Activated naive CD8-positive, alpha-beta T cell treated with anti-CD3 and anti-CD28 coated beads, Interleukin-2, amount 50 U/mL, for 24 hours (primary cell): ENCODE data around the gene STYXL1.
"Not testable (repeated sequence)": the region's sequence is repeated elsewhere in the genome, so short reads cannot be mapped to it uniquely, and the experiment has no call there.

Experiments
- ATAC-seq: fragments of 150-1000 bp; cut with Tn5 transposase; one replicate; pipeline ENCODE4 v1.10.0; 2021
- DNase-seq: peaks from one replicate; pipeline ENCODE4 v3.0.0; 2021
- H3K27ac Mint-ChIP-seq: one replicate; pipeline ENCODE4 v1.8.0; 2021; ENCODE audit warnings: mild to moderate bottlenecking, mixed read lengths
- H3K27me3 Mint-ChIP-seq: one replicate; pipeline ENCODE4 v1.8.0; 2021; ENCODE audit warnings: mixed read lengths
- H3K36me3 Mint-ChIP-seq: one replicate; pipeline ENCODE4 v1.8.0; 2021; ENCODE audit warnings: low read depth, mixed read lengths
- H3K4me1 Mint-ChIP-seq: one replicate; pipeline ENCODE4 v1.8.0; 2021; ENCODE audit warnings: mixed read lengths
- H3K4me3 Mint-ChIP-seq: one replicate; pipeline ENCODE4 v1.8.0; 2021; ENCODE audit warnings: mild to moderate bottlenecking, moderate library complexity, mixed read lengths
- H3K9me3 Mint-ChIP-seq: one replicate; pipeline ENCODE4 v1.8.0; 2021; ENCODE audit warnings: mixed read lengths

STYXL1 gene

DNA sequence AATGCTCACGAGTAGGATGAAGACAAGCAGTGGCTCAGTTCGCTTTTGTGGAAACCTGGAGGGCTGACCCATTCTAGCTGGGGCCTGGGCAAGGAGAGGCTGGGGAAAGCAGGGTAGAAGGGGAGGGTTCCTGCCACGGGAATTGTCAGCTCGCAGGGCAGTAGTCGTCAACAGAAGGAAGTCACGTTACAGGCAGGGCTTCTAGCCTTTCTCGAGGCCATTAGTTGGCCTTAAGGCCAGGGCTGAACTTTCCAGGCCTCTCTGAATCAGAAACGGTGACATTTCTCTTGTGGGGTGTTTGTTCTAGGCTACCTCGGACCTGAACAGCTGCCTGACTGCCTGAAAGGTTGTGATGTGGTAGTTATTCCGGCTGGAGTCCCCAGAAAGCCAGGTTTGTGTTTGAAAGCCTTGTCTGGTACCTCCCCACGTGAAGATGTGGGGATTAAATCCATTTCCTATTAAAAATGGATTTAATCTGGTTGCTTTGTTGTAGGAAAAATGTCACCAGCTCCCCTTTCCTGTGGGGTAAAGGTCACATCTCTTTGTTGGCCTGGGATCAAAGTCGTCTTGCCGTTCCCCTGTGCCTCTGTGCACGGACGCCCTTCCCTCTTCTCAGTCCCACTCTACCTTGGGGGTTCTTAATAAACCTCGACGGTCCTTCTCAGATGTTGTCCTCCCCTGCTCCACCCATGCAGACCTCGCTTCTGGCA lies 9.5 kb upstream of the STYXL1 start:
- H3K36me3 Mint-ChIP-seq = peaks cover 31% of the 10 kb centered on the region
- DNase-seq = no peak
- no peak overlapping the region for H3K4me3 Mint-ChIP-seq
- no peaks in the 10 kb centered on the region for H3K9me3 Mint-ChIP-seq
- no peaks in the 10 kb centered on the region for H3K27me3 Mint-ChIP-seq
- no peak for ATAC-seq
- peak overlapping the region; percentile 56 for H3K27ac Mint-ChIP-seq
- peaks cover 6% of the 10 kb centered on the region for H3K4me1 Mint-ChIP-seq

DNA sequence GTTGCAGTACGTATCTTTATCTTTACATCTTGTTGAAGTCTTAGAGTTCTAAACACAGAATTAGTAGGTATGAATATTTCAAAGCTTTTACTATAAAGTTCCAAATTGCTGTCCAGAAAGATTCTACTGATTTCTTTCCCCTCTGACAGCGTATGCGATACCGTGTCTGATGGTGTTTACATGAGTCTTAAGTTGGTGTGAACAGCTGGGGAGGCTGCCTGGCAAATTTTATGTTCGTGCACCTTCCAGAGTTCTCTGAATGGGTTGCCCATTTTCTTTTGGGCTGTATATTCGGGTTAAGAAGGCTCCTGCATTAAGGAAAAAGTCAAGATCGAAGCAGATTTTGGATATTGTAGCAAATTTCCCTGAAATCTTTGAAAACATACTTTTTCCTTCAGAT lies 8.4 kb upstream of the STYXL1 start:
- Mint-ChIP-seq H3K9me3 (no peaks in the 10 kb centered on the region), H3K4me1 (peaks cover 13% of the 10 kb centered on the region), H3K36me3 (peaks cover 32% of the 10 kb centered on the region), H3K27me3 (no peaks in the 10 kb centered on the region), H3K27ac (no peak overlapping the region), H3K4me3 (no peak overlapping the region)
- no peak for DNase-seq
- no peak for ATAC-seq

DNA sequence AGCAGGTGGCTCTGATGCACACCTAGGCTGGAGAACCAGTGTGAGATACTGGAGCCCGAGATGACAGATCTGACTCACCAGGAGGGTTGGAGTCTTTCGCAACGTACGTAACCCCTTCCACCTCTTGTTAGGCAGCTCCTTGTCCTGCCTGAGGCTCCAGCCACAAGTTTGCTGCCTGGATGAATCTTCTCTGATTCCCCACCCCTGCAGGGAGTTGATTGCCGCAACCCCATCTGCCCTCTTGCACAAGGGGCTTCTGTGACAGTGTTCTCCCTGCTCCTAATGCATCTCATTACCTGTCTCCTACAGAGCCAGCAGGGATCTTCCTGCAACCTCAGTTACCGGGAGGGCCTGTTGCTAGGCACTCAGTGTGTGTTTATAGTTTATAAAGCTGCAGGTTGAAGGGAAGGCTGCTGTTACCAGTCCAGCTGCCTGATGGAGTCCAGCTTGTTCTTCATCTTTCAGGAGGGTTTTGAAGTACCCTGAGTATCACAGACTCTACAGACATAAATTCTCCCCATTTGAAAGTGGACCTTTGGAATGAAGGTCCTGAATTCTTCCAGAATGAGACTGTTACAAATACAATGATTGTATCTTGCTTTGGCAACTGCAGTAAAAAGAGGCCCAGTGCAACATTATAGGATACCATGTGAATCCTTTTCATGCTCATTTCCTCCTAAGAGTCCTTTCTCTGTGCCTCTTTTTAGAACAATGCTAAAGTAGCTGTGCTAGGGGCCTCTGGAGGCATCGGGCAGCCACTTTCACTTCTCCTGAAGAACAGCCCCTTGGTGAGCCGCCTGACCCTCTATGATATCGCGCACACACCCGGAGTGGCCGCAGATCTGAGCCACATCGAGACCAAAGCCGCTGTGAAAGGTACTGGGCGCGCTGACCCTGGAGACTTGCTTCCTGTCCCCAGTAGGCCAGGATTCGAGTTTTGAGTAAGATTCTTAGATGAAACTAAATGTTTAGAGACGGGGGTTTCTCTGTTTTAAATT lies 6.6 kb upstream of the STYXL1 start:
- H3K4me3 Mint-ChIP-seq = no peak overlapping the region
- ATAC-seq (no peak), DNase-seq (no peak)
- no peak overlapping the region for H3K27ac Mint-ChIP-seq
- no peaks in the 10 kb centered on the region for H3K9me3 Mint-ChIP-seq
- peaks cover 28% of the 10 kb centered on the region for H3K4me1 Mint-ChIP-seq
- peaks cover 41% of the 10 kb centered on the region for H3K36me3 Mint-ChIP-seq
- H3K27me3 Mint-ChIP-seq = no peaks in the 10 kb centered on the region

DNA sequence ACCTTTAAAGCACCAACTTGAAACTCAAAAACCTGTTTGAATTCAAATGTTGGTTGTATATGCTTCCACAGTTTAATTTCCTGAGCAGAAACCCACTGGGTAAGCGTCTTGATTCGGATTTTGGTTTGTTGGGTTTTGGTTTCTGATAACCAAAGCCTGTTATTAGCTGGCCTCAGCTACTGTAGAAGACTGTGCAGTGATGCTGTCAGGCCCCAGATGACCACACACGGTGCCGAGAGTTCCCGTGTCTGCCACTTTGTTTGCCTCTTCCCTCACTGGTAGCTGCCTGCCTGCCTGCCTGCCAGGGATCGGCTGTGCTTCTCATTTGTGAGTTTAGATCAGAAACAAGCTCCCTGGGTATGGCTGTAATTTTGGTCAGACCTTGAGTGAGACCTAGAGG lies 5.7 kb upstream of the STYXL1 start:
- H3K4me1 Mint-ChIP-seq = peaks cover 34% of the 10 kb centered on the region

GRCh38 chr7:76052681-76053080 lies 4.9 kb upstream of the STYXL1 start:
- DNase-seq, ATAC-seq, H3K9me3 Mint-ChIP-seq, H3K4me3 Mint-ChIP-seq, H3K27ac Mint-ChIP-seq, H3K27me3 Mint-ChIP-seq: not testable (repeated sequence)
- peaks cover 40% of the 10 kb centered on the region for H3K36me3 Mint-ChIP-seq
- peaks cover 35% of the 10 kb centered on the region for H3K4me1 Mint-ChIP-seq

More for the DNA sequence above, 5.7 kb upstream of the STYXL1 start:
- H3K27ac Mint-ChIP-seq = no peak overlapping the region
- H3K4me3 Mint-ChIP-seq = no peak overlapping the region
- no peak for DNase-seq
- H3K27me3 Mint-ChIP-seq = no peaks in the 10 kb centered on the region
- no peak for ATAC-seq
- H3K36me3 Mint-ChIP-seq = peaks cover 45% of the 10 kb centered on the region
- no peaks in the 10 kb centered on the region for H3K9me3 Mint-ChIP-seq

DNA sequence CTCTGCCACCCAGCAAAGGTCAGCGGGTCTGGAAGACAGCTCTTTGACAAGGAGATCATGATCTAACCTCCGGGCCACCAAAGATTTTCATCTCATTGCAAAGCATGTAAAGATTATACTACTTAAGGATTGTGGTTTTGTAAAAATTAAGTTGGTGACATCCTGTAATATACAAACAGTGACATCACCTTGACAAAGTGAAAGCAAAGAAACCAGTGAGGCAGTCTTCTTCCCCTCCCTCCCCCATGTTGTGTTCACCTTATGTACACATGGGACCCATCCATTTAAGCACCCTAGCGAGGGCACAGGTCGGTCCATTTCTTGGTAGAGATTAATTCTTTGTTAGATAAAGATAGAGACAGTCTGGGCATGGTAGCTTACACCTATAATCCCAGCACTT lies 4.0 kb upstream of the STYXL1 start:
- DNase-seq (no peak), ATAC-seq (no peak)
- no peaks in the 10 kb centered on the region for H3K9me3 Mint-ChIP-seq
- peaks cover 37% of the 10 kb centered on the region for H3K36me3 Mint-ChIP-seq
- no peak overlapping the region for H3K4me3 Mint-ChIP-seq
- H3K27me3 Mint-ChIP-seq = no peaks in the 10 kb centered on the region
- H3K27ac Mint-ChIP-seq = peak overlapping the region; percentile 38
- peaks cover 35% of the 10 kb centered on the region for H3K4me1 Mint-ChIP-seq

GRCh38 chr7:76050545-76050944 lies 2.7 kb upstream of the STYXL1 start:
- Mint-ChIP-seq H3K4me1 (peaks cover 41% of the 10 kb centered on the region), H3K27ac (peak overlapping the region; percentile 18), H3K27me3 (no peaks in the 10 kb centered on the region), H3K9me3 (no peaks in the 10 kb centered on the region), H3K36me3 (peaks cover 37% of the 10 kb centered on the region), H3K4me3 (peak overlapping the region; percentile 16)
- DNase-seq (no peak), ATAC-seq (no peak)

DNA sequence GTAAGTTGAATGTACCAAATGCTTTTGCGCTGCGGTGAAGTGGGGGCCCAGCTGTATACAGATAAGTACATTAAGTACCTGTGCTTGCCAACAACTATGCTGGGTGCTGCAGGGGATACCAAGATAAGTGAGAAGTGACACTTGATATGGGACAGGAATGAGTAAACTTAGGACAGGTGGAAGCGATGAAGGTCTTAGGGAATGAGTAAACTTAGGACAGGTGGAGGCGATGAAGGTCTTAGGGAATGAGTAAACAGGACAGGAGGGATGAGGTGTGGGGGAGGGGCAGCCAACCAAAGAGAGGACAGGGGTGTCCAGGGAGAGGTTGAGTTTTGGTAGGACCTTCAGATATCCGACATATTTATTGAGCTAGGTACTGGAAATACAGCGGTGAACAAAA lies 1.5 kb upstream of the STYXL1 start:
- Mint-ChIP-seq H3K36me3 (peaks cover 39% of the 10 kb centered on the region), H3K27ac (peak overlapping the region; percentile 65), H3K9me3 (no peaks in the 10 kb centered on the region), H3K27me3 (no peaks in the 10 kb centered on the region), H3K4me3 (peak overlapping the region; percentile 98), H3K4me1 (peaks cover 49% of the 10 kb centered on the region)
- no peak for DNase-seq
- no peak for ATAC-seq

DNA sequence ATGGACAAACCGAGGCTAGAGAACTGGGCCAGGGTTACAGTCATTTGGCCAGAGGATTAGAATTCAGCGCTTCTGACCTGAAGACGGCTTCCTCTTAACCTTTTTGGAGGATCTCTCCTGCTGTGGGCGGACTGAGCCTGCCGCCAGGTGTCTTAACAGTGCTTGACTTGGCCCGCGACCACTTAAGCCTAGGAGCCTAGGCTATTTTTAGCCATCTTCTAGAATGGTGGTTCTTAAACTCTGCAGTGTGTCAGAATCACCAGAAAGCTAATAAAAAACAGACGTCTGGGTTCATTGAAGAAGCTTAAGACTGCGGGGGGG lies 828 bp upstream of the STYXL1 start:
- Mint-ChIP-seq H3K4me3 (peak overlapping the region; percentile 98), H3K27me3 (no peaks in the 10 kb centered on the region), H3K36me3 (peaks cover 39% of the 10 kb centered on the region), H3K27ac (peak overlapping the region; percentile 98), H3K9me3 (no peaks in the 10 kb centered on the region), H3K4me1 (peaks cover 46% of the 10 kb centered on the region)
- ATAC-seq (no peak), DNase-seq (peak; percentile 34)

DNA sequence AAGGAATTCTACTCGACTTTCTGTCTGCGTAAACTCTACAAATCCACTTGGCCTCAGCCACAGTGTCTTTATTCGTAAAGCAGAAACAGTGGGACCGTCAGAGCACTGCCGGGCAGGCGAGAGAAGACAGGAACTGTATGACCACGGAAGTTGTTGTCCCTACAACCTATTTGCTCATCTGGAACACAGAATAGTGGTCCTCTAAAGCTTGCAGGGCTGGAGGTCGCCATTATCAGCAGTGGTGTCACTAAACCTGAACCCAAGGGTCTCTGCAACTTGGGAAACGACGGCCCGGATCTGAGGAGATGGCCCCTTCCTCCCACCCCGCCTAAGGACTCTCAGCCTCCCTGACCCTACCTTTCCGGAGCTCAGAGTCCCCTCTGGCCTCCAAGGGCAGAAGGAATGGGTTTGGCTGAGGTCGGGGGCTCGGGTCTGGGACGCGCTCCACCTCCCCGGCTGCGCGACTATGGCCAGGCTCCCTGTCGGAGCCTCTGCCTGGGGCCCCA lies 442 bp downstream of the STYXL1 start:
- Mint-ChIP-seq H3K9me3 (no peaks in the 10 kb centered on the region), H3K4me1 (peaks cover 43% of the 10 kb centered on the region), H3K27me3 (no peaks in the 10 kb centered on the region), H3K36me3 (peaks cover 33% of the 10 kb centered on the region), H3K27ac (peak overlapping the region; percentile 98), H3K4me3 (peak overlapping the region; percentile 98)
- peak; percentile 16 for DNase-seq
- peak; percentile 5 for ATAC-seq

GRCh38 chr7:76044375-76044865 lies 3.4 kb downstream of the STYXL1 start:
- DNase-seq (no peak), ATAC-seq (no peak)
- Mint-ChIP-seq H3K36me3 (peaks cover 13% of the 10 kb centered on the region), H3K4me3 (no peak overlapping the region), H3K4me1 (peaks cover 21% of the 10 kb centered on the region), H3K9me3 (no peaks in the 10 kb centered on the region), H3K27ac (no peak overlapping the region), H3K27me3 (no peaks in the 10 kb centered on the region)

DNA sequence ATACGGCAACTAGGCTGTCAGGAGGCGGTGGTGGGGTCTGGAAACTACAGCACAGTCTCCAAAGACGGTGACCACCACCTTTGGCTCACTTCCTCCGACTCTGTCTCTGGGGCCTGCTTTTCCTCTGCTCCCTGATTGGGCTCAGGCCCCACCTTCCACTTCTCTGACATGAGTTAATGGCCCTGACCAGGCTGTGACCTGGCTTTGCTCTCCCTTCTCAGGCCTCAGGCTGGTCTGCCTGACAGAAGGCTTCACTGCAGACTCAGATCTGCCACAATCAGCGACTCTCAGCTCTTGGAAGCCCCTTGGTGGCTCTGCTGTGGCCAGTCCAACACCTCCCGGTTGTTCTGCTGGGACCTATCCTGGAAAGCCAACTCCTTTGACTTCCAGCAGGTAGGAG lies 7.7 kb downstream of the STYXL1 start:
- DNase-seq = no peak
- H3K27ac Mint-ChIP-seq = no peak overlapping the region
- H3K4me3 Mint-ChIP-seq = no peak overlapping the region
- H3K9me3 Mint-ChIP-seq = no peaks in the 10 kb centered on the region
- peaks cover 4% of the 10 kb centered on the region for H3K36me3 Mint-ChIP-seq
- H3K27me3 Mint-ChIP-seq = no peaks in the 10 kb centered on the region
- peaks cover 6% of the 10 kb centered on the region for H3K4me1 Mint-ChIP-seq
- ATAC-seq = no peak

GRCh38 chr7:76037310-76037709 lies 10.5 kb downstream of the STYXL1 start:
- Mint-ChIP-seq H3K4me1 (no peaks in the 10 kb centered on the region), H3K27ac (no peak overlapping the region), H3K4me3 (no peak overlapping the region), H3K36me3 (no peaks in the 10 kb centered on the region), H3K27me3 (no peaks in the 10 kb centered on the region), H3K9me3 (no peaks in the 10 kb centered on the region)
- no peak for DNase-seq
- no peak for ATAC-seq

DNA sequence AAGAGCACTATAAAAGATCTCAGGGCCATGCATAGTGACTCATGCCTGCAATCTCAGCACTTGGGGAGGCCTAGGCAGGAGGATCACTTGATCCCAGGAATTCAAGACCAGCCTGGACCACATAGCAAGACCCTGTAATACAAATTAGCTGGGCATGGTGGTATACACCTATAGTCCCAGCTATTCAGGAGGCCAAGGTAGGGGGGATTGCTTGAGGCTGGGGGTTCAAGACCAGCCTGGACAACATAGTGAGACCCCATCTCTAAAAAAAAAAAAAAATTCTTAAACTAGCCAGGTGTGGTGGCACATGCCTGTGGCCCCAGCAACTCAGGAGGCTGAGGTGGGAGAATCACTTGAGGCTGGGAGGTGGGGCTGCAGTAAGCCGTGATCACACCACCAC lies 15.8 kb downstream of the STYXL1 start:
- H3K4me1 Mint-ChIP-seq = no peaks in the 10 kb centered on the region
- no peaks in the 10 kb centered on the region for H3K9me3 Mint-ChIP-seq
- no peaks in the 10 kb centered on the region for H3K36me3 Mint-ChIP-seq
- no peak for DNase-seq
- H3K27me3 Mint-ChIP-seq = no peaks in the 10 kb centered on the region
- ATAC-seq = no peak
- H3K27ac Mint-ChIP-seq = no peak overlapping the region
- no peak overlapping the region for H3K4me3 Mint-ChIP-seq

GRCh38 chr7:76029682-76030081 lies 18.1 kb downstream of the STYXL1 start:
- not testable (repeated sequence) for H3K36me3 Mint-ChIP-seq, H3K4me3 Mint-ChIP-seq, H3K27me3 Mint-ChIP-seq, H3K27ac Mint-ChIP-seq, H3K9me3 Mint-ChIP-seq, ATAC-seq, DNase-seq, H3K4me1 Mint-ChIP-seq
